GM19372 (cell line): ENCODE data around the gene IBSP.

Experiments
- ATAC-seq: cut with Tn5 transposase; IDR thresholded peaks from one replicate; pipeline ENCODE4 v1.9.1; 2021; ENCODE audit warnings: mild to moderate bottlenecking, low read depth, moderate library complexity; ENCODE audit not compliant: unreplicated experiment

Gene IBSP

GRCh38 chr4:87835743-87836142 is 36.4 kb downstream of the IBSP start:
- no peak for ATAC-seq

DNA sequence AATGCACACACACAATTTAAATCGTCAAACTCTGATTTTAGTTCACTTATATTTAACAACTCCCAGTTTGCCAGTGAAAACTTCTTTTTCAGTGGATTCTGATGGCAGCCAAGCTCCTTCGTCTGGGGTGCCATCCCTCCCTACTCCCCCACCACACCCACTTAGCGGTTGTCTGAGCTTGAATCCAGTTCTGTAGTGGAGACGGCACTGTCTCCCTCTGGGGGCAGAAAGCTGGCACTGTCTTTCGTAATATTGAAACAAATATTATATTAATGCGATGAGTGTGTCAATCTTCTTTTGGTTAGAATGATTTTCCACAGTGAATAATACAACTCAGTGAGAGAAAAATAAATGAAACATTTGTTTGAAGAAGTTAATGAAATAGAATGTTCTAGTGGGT is 38.9 kb downstream of the IBSP start:
- no peak for ATAC-seq

- ATAC-seq = peak; percentile 74
Measured at GRCh38 chr4:87838890-87839591, 39.7 kb downstream of the IBSP start.

DNA sequence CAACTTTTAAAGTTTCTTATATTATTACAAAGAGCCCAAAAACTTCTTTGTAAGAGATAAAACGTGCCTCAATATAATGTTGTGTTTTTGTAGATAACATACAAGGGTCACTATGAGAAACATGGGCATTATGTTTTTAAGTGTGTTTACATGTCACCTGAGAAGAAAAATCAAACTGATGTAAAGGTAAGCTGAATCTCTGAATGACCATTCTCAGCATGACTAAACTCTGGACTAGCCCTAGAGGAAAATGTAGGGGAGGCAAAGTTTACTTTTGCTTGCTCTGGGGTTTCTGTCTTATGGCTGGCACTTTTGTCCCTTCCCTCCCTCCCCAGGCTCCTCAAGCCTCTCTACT is 40.2 kb downstream of the IBSP start:
- no peak for ATAC-seq

- ATAC-seq = no peak
Measured at GRCh38 chr4:87840149-87840548, 40.8 kb downstream of the IBSP start.

- ATAC-seq = no peak
Measured at GRCh38 chr4:87843936-87844335, 44.6 kb downstream of the IBSP start.

DNA sequence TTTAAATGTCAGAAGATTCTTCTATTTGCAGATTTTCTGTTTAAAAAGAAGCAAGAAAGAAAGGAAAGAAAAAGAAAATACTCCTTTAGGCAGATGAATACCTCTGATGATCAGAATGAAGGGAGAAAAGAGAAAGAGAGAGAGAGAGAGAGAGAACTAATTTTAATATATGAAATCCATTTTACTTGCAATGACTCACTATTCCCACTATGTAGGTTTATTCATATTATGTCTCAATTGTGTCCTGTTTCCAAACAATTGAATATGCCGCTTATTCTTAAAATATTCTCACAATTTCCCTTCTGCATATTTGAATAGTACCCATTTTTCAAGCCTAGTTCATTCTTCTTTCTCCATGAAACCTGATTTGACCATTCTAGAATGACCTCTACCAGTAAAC is 45.1 kb downstream of the IBSP start:
- no peak for ATAC-seq

DNA sequence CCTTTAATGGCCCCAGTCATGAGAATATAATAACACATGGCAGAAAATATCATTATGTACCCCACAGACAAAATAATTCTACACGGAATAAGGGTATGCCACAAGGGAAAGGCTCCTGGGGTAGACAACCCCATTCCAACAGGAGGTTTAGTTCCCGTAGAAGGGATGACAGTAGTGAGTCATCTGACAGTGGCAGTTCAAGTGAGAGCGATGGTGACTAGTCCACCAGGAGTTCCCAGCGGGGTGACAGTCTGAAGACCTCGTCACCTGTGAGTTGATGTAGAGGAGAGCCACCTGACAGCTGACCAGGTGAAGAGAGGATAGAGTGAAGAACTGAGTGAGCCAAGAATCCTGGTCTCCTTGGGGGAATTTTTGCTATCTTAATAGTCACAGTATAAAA is 46.9 kb downstream of the IBSP start:
- ATAC-seq = no peak

GRCh38 chr4:87848622-87849351 is 49.4 kb downstream of the IBSP start:
- peak; percentile 92 for ATAC-seq

DNA sequence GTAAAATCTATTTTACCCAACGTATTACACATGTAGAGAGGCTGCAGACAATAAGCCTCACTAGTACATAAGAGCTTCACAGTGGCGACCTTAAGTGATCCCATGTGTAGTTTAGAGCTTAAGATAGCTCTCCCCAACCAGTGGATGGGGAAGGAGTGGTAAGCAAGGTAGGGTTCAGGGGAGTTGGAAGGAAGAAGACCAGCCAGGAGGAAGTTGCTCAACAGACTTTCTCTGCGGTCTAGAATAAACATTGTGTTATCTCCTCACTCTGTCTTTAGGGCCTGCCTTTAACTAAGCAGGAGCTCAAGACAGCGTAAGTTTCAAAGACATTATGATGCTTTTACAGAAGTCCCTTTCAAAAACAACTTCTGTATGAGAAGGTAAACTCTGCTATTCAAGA is 50.3 kb downstream of the IBSP start:
- ATAC-seq = no peak

GRCh38 chr4:87851332-87851731 is 52.0 kb downstream of the IBSP start:
- no peak for ATAC-seq

GRCh38 chr4:87851953-87852352 is 52.6 kb downstream of the IBSP start:
- ATAC-seq = no peak

- no peak for ATAC-seq
Measured at GRCh38 chr4:87853108-87853507, 53.8 kb downstream of the IBSP start.

DNA sequence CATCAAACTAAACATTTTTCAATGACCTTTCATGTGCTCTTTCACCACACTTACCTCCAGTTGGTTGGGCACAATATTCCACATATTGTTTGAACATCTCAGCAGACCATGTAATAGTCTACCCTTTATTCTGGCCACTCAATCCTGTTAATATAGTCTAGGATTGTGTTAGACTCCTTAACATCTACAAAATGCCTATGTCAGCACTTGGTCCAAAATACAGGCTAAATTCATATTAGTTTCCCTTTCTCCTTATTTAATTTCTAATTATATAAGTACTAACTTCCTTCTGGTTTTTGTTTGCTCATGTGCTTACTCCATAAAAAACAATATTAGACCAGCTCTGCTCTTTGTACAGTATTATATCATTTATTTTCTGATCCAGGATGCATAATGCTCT is 54.5 kb downstream of the IBSP start:
- ATAC-seq = no peak

DNA sequence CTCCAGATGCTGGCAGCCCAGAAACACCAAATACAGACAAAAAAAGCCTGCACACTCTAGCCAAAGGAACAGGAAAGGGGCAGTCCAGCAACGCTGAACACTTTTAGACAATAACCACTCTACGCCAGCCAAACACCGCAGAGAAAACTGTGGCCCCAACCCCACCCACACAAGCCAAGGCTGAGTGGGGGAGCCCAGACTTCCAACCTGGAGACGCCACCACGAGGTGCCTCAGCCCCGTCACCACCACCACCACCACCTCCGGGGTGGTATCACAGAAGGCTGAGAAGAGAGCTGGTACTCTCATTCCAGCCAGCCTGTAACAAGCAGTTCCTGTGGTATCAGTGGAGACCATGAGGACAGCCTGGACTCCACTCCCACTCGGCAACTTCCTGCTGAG is 56.2 kb downstream of the IBSP start:
- no peak for ATAC-seq

- ATAC-seq = no peak
Measured at GRCh38 chr4:87856816-87857215, 57.5 kb downstream of the IBSP start.

GRCh38 chr4:87857789-87858188 is 58.4 kb downstream of the IBSP start:
- ATAC-seq = no peak
